GM18526 (cell line): ENCODE measurements around the gene GDPD5.
A peak's percentile ranks its signal among the peaks of the same experiment; 100 is the strongest.

Experiments used
- POLR2A ChIP-seq: IDR thresholded peaks from 3 replicates; pipeline ENCODE4 v1.6.1; 2011; ENCODE audit not compliant: insufficient read length; ENCODE audit errors: extremely low read depth

The GDPD5 gene

GRCh38 chr11:75562836-75563484 is 37.2 kb upstream of the GDPD5 start:
- TF ChIP-seq POLR2A, result no peak

- peak; percentile 82 for TF ChIP-seq POLR2A
These were observed 36.5 kb upstream of the GDPD5 start, which contains the start of gene SERPINH1 for GRCh38 chr11:75562048-75562835. Gene SERPINH1 (plus strand): TSS chr11:75562253. CDS start chr11:75566350, 4,097 bp downstream.

GRCh38 chr11:75561426-75562047 is 35.8 kb upstream of the GDPD5 start:
- no peak for TF ChIP-seq POLR2A

- TF ChIP-seq POLR2A, result no peak
These were observed 34.9 kb upstream of the GDPD5 start for GRCh38 chr11:75560644-75561043.

- TF ChIP-seq POLR2A, result no peak
These were observed 33.5 kb upstream of the GDPD5 start for GRCh38 chr11:75558939-75559843.

GRCh38 chr11:75557666-75558494 is 32.1 kb upstream of the GDPD5 start:
- no peak for TF ChIP-seq POLR2A

- no peak for TF ChIP-seq POLR2A
These were observed 30.5 kb upstream of the GDPD5 start for GRCh38 chr11:75556275-75556674.

GRCh38 chr11:75555079-75555811 is 29.5 kb upstream of the GDPD5 start:
- TF ChIP-seq POLR2A, result no peak

GRCh38 chr11:75554258-75555022 is 28.7 kb upstream of the GDPD5 start:
- TF ChIP-seq POLR2A, result no peak

GRCh38 chr11:75553889-75554257 is 28.1 kb upstream of the GDPD5 start:
- no peak for TF ChIP-seq POLR2A

- TF ChIP-seq POLR2A, result no peak
These were observed 27.4 kb upstream of the GDPD5 start for GRCh38 chr11:75553182-75553581.

GRCh38 chr11:75549370-75549958 is 23.7 kb upstream of the GDPD5 start:
- TF ChIP-seq POLR2A, result no peak
